ENCODE data around the gene HECA.
"Not testable (repeated sequence)": the region's sequence is repeated elsewhere in the genome, so short reads cannot be mapped to it uniquely, and the experiment has no call there.

HECA gene

GRCh38 chr6:139165324-139165723, 30.4 kb downstream of the HECA start:
- no peak for DNase-seq

GRCh38 chr6:139166238-139166955, 31.5 kb downstream of the HECA start:
- DNase-seq, result no peak

GRCh38 chr6:139166956-139167313, 32.1 kb downstream of the HECA start:
- DNase-seq, result no peak

- no peak for DNase-seq
These were observed 37.3 kb downstream of the HECA start for GRCh38 chr6:139172151-139172550.

- DNase-seq, result no peak
These were observed 37.7 kb downstream of the HECA start for GRCh38 chr6:139172567-139172966.

GRCh38 chr6:139173172-139173571, 38.3 kb downstream of the HECA start:
- no peak for DNase-seq

GRCh38 chr6:139173822-139174221, 38.9 kb downstream of the HECA start:
- DNase-seq, result no peak

- no peak for DNase-seq
These were observed 40.1 kb downstream of the HECA start for GRCh38 chr6:139174961-139175360.

GRCh38 chr6:139175389-139175948, 40.6 kb downstream of the HECA start:
- DNase-seq, result no peak

- DNase-seq, result no peak
These were observed 46.4 kb downstream of the HECA start for GRCh38 chr6:139181236-139181635.

GRCh38 chr6:139184047-139184446, 49.2 kb downstream of the HECA start:
- DNase-seq, result no peak

GRCh38 chr6:139184459-139184858, 49.6 kb downstream of the HECA start:
- no peak for DNase-seq

GRCh38 chr6:139186242-139186641, 51.4 kb downstream of the HECA start:
- DNase-seq, result no peak

- no peak for DNase-seq
These were observed 51.8 kb downstream of the HECA start for GRCh38 chr6:139186692-139187091.

- DNase-seq, result no peak
These were observed 52.6 kb downstream of the HECA start for GRCh38 chr6:139187489-139187888.

GRCh38 chr6:139189665-139190064, 54.8 kb downstream of the HECA start:
- no peak for DNase-seq

GRCh38 chr6:139194740-139195139, 59.9 kb downstream of the HECA start:
- no peak for DNase-seq

GRCh38 chr6:139198529-139199288, 63.8 kb downstream of the HECA start:
- no peak for DNase-seq

GRCh38 chr6:139201378-139201777, 66.5 kb downstream of the HECA start:
- no peak for DNase-seq

GRCh38 chr6:139204978-139205377, 70.1 kb downstream of the HECA start:
- no peak for DNase-seq

- DNase-seq, result no peak
These were observed 71.0 kb downstream of the HECA start for GRCh38 chr6:139205843-139206242.

- DNase-seq, result not testable (repeated sequence)
These were observed 75.9 kb downstream of the HECA start for GRCh38 chr6:139210766-139211165.

- not testable (repeated sequence) for DNase-seq
These were observed 77.6 kb downstream of the HECA start for GRCh38 chr6:139212460-139212859.

- peak; percentile 63 for DNase-seq
These were observed 84.4 kb downstream of the HECA start for GRCh38 chr6:139219271-139219729.

Measured in stimulated activated naive CD4-positive, alpha-beta T cell treated with Interleukin-2 at 50 U/mL for 16 hours (primary cell).